TTC549 (cell line): ENCODE data around the gene ANO6.
"Not testable (repeated sequence)": the region's sequence is repeated elsewhere in the genome, so short reads cannot be mapped to it uniquely, and the experiment has no call there.

Source experiments
- FAIRE-seq: peaks from 2 replicates; lab custom pipeline; 2012; peaks lifted over from hg19 to GRCh38; lab: Jason Lieb, UNC

Gene ANO6

DNA sequence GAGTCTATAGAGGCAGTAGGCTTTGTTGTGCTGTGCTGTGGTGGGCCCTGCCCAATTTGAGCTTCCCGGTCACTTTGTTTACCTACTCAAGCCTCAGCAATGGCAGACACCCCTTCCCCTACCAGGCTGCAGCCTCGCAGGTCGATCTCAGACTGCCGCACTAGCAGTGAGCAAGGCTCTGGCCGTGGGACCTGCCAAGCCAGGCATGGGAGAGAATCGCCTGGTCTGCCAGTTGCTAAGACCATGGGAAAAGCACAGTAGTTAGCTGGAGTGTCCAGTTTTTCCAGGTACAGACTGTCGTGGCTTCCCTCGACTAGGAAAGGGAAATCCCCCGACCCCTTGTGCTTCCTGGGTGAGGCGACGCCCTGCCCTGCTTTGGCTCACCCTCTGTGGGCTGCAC, 26.3 kb downstream of the ANO6 start:
- no peak for FAIRE-seq

DNA sequence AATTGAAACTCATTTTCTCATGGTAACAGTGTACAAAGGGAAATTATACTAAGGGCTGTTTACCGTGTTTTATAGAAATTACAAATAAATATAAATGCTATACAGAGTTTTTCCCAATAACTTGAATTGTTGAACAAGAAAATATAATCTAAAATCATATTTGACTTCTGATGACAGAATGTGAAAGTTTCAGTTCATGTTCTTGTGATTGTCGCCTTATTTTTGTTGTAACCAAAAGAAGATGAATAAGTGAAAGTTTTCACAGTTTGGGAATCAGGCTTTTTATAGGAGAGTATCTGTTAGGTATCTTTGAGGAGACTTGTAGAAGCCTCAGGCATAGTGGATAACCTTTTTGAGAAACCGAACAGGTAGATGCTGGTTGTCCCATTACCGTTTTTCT, 28.1 kb downstream of the ANO6 start:
- no peak for FAIRE-seq

DNA sequence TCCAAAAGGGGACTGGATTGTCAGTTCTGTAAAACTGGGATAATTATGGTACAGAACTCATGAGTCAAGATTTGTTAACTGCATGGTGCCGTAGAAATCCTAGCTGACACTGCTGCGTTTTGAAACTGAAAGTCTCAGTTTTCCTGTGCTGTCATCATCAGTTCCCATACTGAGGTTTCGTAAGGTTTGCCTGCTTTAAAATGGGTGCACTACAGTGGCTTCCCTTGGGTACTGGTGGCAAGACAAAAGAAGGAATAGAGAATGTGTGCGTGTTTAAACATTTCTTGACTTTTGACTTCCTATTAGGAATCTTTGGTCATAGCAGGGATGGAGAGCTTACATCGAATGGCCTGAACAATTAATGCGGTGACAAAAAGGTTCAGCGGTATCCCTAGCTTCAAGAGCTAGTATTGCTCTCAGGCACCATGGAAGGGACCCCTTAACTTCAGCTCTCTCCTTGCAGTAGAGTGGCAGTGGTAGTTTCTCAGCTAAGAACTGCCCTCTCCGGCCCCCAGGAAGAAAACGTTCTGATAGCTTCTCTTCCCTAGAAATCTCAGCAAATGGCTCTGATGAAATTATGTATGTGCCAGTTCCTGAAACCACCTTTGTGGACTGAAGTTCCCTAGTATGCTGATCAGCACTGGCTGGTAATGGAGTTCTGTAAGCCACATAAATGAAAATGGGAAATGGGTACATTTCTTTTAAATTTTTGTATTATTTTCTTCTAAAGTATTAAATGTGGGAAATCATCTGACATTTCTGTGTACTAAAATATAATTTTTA, 28.9 kb downstream of the ANO6 start:
- no peak for FAIRE-seq

DNA sequence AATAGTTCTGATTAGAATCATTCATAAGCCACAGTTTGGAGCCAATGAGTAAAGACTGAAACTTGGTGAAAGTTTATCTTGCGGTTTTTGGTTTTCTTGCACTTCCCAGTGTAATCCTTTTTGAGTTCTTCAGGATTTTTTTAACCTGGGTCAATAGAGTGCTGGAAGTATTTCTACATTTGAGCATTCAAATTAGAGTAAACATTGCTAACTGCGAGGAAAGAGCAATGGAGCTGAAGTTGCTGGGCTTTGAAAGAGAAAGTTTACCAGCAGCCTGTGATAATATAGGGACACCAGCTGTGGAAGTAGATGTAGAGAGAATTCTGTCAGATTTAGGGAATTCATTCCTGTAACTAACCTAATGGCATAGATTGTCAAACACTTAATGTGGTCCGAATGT, 30.3 kb downstream of the ANO6 start:
- no peak for FAIRE-seq

DNA sequence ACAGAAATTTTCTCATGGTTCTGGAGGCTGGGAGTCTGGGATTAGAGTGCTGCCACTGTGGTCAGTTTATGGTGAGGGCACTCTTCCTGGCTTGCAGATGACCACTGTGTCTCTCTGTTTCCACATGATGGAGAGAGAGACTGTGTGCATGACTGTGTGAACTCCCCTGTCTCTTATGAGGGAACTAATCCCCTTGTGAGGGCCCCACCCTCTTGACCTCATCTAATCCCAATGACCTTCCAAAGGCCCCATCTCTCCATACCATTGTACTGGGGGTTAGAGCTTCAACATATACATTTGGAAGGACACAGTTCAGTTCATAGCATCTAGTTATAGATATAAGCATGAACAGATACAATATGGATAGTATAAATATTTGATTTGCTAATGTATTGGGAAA, 31.7 kb downstream of the ANO6 start:
- no peak for FAIRE-seq

DNA sequence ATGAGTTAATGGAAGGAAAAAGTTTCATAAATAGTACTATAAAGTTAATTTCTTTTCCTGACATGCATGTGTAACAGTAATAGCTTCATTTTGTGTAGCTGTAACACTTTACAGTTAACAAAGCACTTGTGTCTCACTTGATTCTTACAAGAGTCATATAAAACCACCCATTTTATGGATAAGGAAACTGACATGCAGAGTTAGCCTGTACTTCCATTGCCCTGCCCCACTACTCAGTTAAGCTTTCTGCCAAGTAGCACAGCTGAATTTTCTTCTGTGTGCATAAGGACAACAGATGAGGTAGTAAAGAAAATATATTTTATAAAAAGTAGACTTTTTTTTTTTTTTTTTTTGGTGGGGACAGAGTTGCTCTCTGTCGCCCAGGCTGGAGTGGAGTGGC, 32.2 kb downstream of the ANO6 start:
- no peak for FAIRE-seq

DNA sequence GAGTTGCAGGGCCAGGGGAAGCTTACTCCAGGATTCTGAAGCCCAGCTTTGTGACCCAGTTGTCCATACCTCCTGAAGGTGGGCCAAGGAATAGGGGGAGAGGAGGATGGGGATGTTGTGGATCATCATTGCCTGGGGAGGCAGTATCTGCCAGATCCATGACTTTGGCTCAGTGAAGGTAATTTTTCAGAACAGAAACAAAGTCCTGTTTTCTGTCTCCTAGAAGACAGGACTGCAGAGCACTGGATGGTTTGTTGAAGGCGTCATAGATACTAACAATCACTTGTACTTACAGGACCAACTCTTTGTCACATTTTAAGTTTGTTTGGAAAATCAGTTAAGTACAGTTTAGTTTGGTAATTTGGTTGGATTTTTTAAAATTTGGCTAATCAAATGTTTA, 38.4 kb downstream of the ANO6 start:
- FAIRE-seq, result no peak

DNA sequence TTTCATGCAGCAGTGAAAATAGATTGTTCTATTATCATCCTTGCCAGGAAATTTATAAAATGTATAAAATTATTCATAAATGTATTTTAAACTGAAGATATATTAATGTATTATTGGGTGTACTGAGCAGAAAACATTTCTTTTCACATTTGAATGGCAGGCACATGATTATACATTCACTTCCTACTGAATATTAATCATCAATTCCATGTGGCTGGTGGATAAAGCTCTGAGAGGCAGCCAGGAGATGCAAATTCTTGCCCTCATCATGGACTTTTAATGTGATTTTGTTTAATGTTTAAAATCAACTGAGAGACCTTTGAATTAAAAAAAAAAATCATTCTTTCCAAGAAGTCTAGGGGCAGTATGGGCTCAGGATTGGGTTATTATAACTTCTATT, 40.8 kb downstream of the ANO6 start:
- no peak for FAIRE-seq

DNA sequence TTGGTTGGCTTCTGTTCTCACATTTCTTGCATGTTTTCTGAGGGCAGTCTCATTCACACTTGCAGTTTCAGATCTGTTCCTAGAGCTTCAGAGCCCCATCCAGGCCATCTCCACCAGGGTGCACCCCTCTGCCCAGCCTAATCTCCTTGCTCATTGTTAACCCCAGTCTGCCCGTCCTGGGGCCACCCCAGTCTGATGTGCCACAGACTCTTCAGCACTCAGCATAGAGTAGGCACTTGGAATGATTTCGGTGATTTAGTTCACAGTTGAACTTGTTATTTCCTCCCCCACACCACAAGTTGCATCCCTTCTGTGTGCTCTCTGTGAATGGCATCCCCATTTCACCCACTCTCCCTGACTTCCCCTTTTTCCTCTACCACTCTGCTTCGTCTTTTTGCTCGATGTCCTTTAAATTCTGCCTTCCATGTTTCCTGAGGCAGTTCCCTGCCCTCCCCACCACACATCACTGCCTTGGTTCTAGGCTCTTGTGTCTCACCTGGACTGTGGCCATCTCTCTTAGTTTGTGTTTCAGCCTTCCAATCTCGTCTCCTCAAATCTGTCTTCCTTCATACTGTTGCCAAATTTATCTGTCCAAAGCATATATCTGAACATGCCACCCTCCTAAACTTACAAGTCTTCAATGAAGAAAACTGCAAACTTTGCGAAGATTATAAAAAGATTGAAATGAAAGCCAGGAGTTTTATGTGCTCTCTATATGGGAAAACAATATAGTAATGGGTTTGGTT, 41.5 kb downstream of the ANO6 start:
- no peak for FAIRE-seq

DNA sequence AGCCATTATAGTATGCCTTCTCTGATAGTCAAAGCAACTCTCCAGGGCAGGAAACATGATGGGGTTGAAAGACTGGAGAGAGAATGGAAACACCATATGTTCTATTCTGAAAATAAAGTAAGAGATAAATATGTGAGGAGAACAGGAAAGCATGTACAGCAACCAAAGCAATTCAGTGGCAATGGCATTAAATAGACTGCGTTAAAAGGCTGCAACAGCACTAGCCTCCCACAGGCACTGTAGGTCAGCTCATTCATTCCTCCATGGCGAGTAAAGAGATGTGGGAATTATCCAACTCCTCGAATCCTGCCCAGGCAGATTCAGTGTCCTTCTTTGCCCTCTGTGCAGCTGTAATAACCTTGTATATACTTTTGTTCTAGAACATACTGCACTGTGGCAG, 43.8 kb downstream of the ANO6 start:
- FAIRE-seq, result no peak

DNA sequence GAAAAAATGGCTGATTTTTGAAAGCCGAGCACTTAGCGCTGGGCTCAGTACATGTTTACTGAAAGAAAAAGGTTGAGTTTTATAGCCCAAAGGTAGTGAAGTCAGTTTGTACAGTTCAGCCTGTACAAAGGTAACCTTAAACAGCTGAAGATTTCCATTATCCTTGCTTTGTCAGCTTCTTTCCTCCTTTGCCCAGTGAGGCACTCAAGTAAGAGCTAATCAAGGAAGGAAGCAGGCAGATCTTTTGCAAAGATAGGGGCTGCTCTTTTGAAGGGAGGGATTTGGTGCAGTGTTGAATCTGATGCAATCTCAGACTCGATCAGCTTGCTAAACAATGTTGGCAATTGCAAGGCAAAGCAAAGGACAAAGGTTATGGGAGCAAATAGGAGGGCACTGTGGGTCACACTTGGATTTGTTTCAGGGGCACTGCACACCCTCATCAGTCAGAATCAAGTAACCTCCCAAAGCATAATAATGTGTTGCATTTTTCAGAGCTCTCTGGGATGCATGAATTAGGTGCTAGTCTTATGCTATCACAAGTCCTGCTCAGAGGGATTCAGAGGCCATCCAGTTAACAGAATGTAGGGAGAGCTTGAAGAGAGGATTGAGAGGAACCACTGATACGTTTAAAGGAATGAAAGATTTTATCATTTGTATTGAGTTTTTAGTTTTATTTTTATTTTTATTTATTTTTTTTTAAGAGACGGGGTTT, 44.4 kb downstream of the ANO6 start:
- FAIRE-seq, result no peak

DNA sequence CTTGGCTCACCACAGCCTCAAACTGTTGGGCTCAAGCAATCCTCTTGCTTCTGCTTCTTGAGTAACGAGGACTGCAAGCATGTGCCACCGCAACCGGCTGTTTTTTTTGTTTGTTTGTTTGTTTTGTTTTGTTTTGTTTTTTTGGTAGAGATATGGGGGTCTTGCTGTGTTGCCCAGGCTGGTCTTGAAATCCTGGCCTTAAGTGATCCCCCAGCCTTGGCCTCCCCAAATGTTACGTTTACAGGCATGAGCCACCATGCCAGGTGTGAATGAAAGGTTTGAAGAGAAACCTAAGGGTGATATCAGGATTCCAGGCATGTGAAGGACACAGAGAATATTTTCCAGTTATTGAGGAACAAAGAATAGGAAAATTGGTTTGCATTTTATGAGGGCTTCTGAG, 45.0 kb downstream of the ANO6 start:
- no peak for FAIRE-seq

DNA sequence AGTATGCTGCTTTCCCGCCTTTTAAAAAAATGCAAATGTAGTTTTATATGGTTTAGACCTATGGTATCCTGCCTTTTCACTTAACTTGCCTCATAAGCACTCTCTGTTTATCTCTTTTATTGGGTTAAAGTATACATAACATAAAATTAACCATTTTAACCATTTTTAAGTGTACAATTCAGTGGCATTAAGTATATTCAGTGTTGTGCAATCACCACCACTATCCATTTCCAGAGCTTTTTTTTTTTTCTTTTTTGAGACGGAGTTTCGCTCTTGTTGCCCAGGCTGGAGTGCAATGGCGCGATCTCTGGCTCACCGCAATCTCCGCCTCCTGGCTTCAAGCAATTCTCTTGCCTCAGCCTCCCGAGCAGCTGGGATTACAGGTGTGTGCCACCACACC, 46.3 kb downstream of the ANO6 start:
- FAIRE-seq, result not testable (repeated sequence)

DNA sequence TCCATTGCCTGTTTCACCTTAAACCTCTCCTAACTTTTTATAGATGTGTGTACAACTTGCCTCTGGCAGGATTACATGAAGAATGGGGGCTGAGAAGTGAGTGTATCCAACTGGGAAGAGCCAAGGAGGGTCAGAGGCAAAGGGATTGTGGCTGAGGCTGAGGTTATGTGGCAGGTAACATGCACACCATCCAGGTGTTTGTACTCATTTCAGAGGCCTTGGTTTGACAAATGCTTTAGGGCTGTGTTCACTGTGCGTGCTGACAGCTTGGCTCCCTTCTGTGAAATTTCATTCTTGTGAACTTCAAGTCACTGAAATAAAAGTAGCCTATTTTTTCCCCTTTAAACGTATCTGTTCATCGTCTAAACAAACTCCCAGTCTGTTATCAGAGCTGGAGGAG, 47.7 kb downstream of the ANO6 start:
- no peak for FAIRE-seq

DNA sequence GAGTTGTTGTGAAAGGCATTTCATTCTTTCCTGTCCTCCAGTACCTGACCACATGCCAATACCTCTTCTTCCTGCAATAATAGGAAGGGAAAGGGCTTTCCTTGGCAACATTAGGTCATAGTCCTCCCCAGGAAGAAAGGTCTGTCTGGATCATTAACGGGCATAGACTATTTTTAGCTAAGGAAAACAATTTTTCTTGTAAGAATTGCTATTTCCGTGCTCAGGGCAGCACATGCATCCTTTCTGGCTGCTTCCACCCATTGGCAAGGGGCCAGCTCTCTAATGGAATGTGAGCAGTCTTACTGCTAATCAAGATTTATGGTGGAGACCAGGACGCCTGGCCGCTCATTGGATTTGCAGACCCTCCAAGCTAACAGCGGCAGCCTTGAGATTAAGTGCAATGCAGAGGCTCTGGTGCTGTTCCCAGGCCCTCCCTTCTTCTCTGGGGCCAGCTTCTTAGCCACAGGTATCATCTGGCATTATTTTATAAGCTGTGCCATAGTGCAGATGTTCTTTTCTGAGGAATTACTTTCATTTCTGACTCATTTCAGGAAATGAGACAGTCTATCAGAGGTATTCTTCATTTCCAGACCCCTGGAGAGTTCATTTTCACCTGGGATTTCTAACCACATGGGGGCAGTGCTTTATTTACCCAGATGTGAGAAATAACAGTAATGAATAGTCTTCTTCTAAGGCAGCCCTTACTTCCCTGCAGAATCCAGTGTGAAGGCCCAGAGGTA, 52.9 kb downstream of the ANO6 start:
- FAIRE-seq, result no peak

DNA sequence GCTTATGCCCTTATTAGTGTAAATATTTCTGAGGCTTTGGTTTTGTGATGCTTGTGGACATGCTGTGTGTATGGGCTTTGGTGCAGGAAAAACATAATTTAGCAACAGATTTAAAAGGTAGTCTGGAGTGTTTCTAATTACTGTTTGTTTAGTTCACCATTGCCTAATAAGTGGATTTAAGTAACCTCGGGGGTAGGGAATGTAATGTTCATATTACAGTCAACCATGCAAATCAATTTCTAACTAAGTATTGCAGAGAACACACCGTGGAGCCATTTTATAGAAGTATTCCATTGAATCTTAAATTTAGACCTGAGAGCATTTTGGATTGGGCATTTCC, 53.5 kb downstream of the ANO6 start:
- no peak for FAIRE-seq

DNA sequence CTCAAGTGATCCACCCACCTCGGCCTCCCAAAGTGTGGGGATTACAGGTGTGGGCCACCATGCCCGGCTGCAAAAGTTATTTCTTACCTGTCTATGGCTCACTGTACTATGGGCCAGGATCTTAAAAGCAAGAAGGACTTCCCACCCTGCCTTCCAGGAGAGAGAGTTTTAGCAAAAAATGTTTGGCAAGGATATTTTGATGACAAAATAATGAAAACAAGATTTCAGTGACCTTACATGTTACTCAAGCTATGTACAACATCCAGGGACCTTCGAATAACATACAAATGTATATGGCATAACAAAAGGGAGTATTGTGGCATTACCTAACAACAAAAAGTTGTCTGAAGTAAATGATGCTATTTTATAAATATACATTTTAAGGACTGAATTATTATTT, 55.1 kb downstream of the ANO6 start:
- no peak for FAIRE-seq

DNA sequence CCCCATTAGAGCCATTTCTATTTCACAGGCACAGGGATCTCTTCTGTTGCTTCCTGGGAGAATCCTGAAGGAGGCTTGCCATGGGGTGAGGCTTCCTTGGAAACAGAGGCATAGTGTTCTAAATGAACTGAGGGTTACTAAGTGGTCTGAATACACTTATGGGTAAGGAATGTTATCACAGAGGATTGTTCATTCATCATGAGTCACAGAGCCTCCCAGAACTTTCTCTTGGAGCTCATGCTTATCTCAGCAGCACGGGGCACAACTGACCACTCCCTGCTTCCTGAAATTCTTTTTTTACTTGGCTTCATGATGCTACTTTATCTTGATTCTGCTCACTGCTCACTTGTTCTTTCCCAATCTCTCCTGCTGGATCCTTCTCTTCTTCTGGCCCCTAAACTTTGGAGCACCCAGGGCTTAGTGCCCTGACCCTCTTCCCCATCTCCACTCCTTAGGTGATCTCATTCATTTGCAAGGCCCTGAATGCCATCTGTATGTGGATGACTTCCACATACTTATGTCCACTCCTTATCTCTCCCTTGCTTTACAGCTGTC, 57.9 kb downstream of the ANO6 start:
- no peak for FAIRE-seq

DNA sequence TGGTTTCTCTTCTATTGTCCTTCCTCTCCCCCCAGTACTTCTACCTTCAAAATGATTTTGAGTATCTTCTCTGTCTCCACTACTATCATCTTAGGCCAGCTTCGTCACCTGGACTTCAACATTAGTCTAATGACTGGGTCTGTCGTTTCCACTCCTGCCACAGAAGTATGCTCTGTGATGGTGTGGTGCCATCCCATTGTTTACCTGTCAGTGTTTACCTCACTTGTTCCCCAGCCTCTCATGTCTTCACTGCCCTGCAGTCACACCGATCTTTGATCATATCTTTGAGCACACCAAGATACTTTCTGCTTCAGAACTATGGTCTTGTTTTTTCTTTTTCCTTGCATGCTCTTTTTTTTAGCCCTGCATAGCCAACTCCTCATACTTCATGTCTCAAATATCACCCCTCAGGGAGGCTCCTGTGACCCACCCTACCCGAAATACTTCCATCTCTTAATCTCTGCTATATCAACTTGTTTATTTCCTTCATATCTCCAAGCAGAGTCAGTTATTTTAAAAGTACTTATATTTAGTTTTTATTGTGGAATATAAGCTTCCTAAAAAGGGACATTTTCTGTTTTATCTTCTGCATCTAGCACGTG, 60.4 kb downstream of the ANO6 start:
- no peak for FAIRE-seq

DNA sequence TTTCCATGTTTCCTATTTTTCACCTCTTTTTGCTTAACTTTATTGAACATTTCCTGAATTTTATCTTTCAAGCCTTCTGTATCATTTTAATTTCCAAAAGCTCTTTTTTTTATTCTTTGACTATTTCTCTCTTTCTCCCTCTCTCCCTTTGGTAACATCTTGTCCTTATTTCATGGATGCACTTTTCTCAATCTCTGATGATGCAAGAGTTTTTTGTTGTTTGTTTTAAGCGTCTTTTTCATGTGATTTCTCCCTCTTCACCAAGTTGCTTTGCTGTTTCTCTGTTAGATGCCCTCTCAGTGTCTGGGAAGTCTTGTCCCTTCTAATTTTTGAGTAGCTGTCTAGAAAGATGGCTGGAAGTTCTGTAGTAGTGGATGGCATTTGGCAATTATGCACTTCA, 62.6 kb downstream of the ANO6 start:
- no peak for FAIRE-seq

DNA sequence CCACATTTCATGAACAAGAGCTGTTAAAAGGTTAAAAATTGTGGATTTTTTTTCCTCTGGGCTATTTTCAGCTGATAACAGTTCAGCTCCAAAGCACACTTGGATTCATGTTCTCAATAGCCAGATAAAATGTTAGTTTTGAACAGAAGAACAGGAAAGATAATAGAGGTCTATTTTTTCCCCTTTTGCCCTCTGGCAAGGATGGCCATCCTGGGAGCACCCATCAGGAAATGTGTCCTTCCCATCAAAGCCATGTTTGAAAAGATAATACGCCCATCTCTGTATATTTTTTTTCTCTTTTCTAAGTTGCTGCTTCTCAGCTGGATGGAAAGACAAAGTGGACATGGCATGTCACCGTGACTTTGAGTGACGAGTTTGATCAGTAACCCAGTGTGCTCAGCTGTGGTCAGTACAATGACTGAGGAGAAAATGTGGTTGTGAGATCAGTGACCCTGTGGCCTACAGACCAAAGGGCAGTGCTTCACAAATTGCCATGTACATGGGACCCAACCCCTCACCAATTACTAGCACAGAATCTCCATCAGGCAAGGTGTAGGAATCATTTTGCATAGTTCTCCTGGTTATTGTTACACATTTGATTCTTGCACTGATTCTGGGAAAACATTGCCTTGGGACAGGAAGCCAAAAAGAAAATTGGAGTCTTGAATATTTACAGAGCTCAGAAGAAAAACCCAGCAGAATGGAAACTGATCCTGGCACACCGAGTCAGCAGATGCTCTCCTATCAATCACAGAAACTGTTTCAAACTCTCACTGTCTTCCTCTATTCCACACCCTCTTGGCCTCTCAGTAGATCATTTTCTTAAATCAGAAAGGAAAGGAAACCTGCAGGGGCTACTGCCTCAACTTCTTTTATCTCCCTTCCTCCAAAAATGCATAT, 64.3 kb downstream of the ANO6 start:
- FAIRE-seq, result no peak
